Mesendoderm (in vitro differentiated cells): ENCODE results near the gene SCUBE1.

Source experiments
- DNase-seq: peaks from one replicate; pipeline ENCODE4 v3.0.0; 2013
- H2AK5ac ChIP-seq: 2 replicates; pipeline ENCODE4 v1.6.1; 2013; ENCODE audit warnings: low read length, inconsistent platforms
- H2BK120ac ChIP-seq: 2 replicates; pipeline ENCODE4 v1.6.1; 2013; ENCODE audit warnings: low read depth, mild to moderate bottlenecking, low read length, moderate library complexity, mixed read lengths
- H2BK15ac ChIP-seq: replicated peaks from 2 replicates; pipeline ENCODE4 v1.6.1; 2013; ENCODE audit warnings: low read depth, mild to moderate bottlenecking, moderate library complexity
- H2BK5ac ChIP-seq: 2 replicates; pipeline ENCODE4 v1.6.1; 2013; ENCODE audit warnings: low read length, inconsistent platforms
- H3K18ac ChIP-seq: 2 replicates; pipeline ENCODE4 v1.6.1; 2013; ENCODE audit warnings: mild to moderate bottlenecking, low read length, mixed read lengths
- H3K23ac ChIP-seq: one replicate; pipeline ENCODE4 v1.6.1; 2013; ENCODE audit warnings: low read length
- H3K27ac ChIP-seq: 2 replicates; pipeline ENCODE4 v1.5.1; 2013; ENCODE audit warnings: low read depth, mild to moderate bottlenecking, inconsistent platforms, low read length, moderate library complexity
- H3K27me3 ChIP-seq: 2 replicates; pipeline ENCODE4 v1.6.1; 2013; ENCODE audit warnings: low read length, control low read depth, mild to moderate bottlenecking, inconsistent platforms; ENCODE audit not compliant: insufficient read depth, poor library complexity
- H3K36me3 ChIP-seq: 2 replicates; pipeline ENCODE4 v1.6.1; 2013; ENCODE audit warnings: low read length, inconsistent platforms; ENCODE audit not compliant: control insufficient read depth, insufficient read depth
- H3K4ac ChIP-seq: one replicate; pipeline ENCODE4 v1.6.1; 2013; ENCODE audit warnings: low read depth, mild to moderate bottlenecking, low read length, moderate library complexity
- H3K4me1 ChIP-seq: 2 replicates; pipeline ENCODE4 v1.6.1; 2013; ENCODE audit warnings: low read depth, low read length, inconsistent platforms; ENCODE audit not compliant: control insufficient read depth
- H3K4me2 ChIP-seq: 2 replicates; pipeline ENCODE4 v1.6.1; 2013; ENCODE audit warnings: low read length
- H3K4me3 ChIP-seq: 2 replicates; pipeline ENCODE4 v1.5.1; 2013; ENCODE audit warnings: mild to moderate bottlenecking, low read length
- H3K56ac ChIP-seq: one replicate; pipeline ENCODE4 v1.6.1; 2013; ENCODE audit warnings: low read length
- H3K79me1 ChIP-seq: 2 replicates; pipeline ENCODE4 v1.6.1; 2013; ENCODE audit warnings: low read length, inconsistent platforms
- H3K79me2 ChIP-seq: 2 replicates; pipeline ENCODE4 v1.6.1; 2013; ENCODE audit warnings: mild to moderate bottlenecking, low read length; ENCODE audit not compliant: control insufficient read depth, insufficient read depth
- H3K9ac ChIP-seq: 2 replicates; pipeline ENCODE4 v1.6.1; 2013; ENCODE audit warnings: low read length, inconsistent platforms
- H4K5ac ChIP-seq: one replicate; pipeline ENCODE4 v1.6.1; 2013; ENCODE audit warnings: low read length
- H4K8ac ChIP-seq: one replicate; pipeline ENCODE4 v1.6.1; 2013; ENCODE audit warnings: low read depth, mild to moderate bottlenecking, control low read depth, low read length, moderate library complexity
- WGBS: extraction: QIAGEN DNeasy Blood & Tissue Kit; methylation state at CpG from one replicate; pipeline ENCODE4 v1.1.7; 2013; ENCODE audit warnings: low lambda C conversion rate, missing lambda C conversion rate; ENCODE audit not compliant: insufficient coverage; ENCODE audit errors: extremely low coverage; 5-methylcytosine and 5-hydroxymethylcytosine counted together

SCUBE1 gene

DNA sequence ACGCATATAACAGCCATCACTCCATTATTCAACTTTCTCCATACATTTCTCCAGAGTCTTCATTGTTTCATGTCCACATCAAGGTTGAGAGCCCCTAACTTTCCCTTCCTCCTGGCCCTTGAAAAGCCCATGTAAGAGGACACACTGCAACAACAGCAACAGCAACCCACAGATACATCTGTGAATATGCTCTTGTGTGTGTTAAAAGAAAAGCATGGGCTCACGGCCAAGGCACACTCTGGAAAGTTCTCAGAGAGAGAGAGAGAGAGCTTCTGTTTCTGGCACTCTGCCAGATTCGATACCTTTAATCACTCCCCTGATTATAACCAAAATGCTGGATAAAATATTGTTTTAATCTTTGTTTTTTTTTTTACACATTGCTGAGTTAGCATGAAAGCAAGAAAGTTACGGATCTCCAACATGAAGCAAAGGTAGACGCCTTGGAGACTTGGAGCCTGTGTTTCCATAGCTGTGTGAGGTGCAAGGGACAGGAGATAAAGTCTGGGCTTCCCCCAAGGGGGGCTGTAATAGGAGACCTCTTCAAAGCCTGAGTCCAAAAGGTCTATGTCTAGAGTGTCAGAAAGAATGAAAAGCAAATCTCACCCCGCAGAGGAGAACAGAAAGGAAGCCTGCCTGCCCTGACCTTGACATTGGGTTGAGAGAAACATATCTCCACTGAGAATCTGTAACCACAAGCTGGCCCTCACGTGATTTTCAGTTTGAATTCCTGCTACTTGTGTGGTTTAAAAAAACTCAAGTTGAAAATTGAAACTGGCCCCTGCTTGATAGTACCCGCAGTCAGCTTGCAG, 34.9 kb upstream of the SCUBE1 start:
- H3K23ac ChIP-seq, result no peak overlapping the region
- no peak overlapping the region for H3K9ac ChIP-seq
- no peak overlapping the region for H3K27ac ChIP-seq

DNA sequence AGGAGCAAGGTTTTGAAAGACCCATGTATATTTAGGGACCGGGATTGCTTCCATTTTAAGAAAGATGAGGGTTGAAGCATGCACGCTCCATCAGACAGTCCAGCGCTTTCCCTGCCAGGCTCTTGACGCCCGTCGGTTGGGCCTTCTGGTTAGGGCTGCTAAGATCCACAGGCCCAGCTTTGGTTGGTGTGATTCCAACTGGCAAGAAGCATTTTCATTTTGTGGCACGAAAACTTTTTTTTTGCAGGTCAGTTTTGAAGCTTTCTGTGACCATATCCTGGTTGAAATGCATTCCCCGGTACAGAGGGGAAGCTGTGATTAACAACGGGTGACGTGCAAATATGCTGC, 34.4 kb upstream of the SCUBE1 start:
- H4K8ac ChIP-seq, result no peak overlapping the region
- H3K56ac ChIP-seq, result no peak overlapping the region
- no peak overlapping the region for H3K27ac ChIP-seq
- H2BK120ac ChIP-seq, result no peak overlapping the region
- no peak overlapping the region for H2AK5ac ChIP-seq
- no peak overlapping the region for H3K4me3 ChIP-seq
- no peaks in the 10 kb centered on the region for H3K79me2 ChIP-seq
- no peaks in the 10 kb centered on the region for H3K79me1 ChIP-seq
- no peaks in the 10 kb centered on the region for H3K27me3 ChIP-seq
- no peaks in the 10 kb centered on the region for H3K36me3 ChIP-seq
- DNase-seq, result no peak
- H3K4me2 ChIP-seq, result no peak overlapping the region
- no peak overlapping the region for H2BK5ac ChIP-seq
- WGBS, result no CpG with 5 or more reads among the region's 10 CpGs
- peak overlapping the region; percentile 40 for H3K18ac ChIP-seq
- H3K4ac ChIP-seq, result no peak overlapping the region
- no peak overlapping the region for H2BK15ac ChIP-seq
- no peak overlapping the region for H3K9ac ChIP-seq
- no peak overlapping the region for H4K5ac ChIP-seq
- H3K4me1 ChIP-seq, result peaks cover 3% of the 10 kb centered on the region
- no peak overlapping the region for H3K23ac ChIP-seq

More for the DNA sequence above, 34.9 kb upstream of the SCUBE1 start:
- Histone ChIP-seq H4K8ac (no peak overlapping the region), H2BK15ac (no peak overlapping the region), H3K27me3 (no peaks in the 10 kb centered on the region), H3K4me1 (peaks cover 3% of the 10 kb centered on the region), H3K79me1 (no peaks in the 10 kb centered on the region), H2BK5ac (no peak overlapping the region), H3K56ac (no peak overlapping the region), H3K4me2 (no peak overlapping the region), H2AK5ac (no peak overlapping the region), H2BK120ac (no peak overlapping the region), H3K36me3 (no peaks in the 10 kb centered on the region), H4K5ac (no peak overlapping the region), H3K79me2 (no peaks in the 10 kb centered on the region), H3K4ac (no peak overlapping the region), H3K18ac (peak overlapping the region; percentile 42), H3K4me3 (no peak overlapping the region)
- DNase-seq, result peak; percentile 24
- no CpG with 5 or more reads among the region's 8 CpGs for WGBS

DNA sequence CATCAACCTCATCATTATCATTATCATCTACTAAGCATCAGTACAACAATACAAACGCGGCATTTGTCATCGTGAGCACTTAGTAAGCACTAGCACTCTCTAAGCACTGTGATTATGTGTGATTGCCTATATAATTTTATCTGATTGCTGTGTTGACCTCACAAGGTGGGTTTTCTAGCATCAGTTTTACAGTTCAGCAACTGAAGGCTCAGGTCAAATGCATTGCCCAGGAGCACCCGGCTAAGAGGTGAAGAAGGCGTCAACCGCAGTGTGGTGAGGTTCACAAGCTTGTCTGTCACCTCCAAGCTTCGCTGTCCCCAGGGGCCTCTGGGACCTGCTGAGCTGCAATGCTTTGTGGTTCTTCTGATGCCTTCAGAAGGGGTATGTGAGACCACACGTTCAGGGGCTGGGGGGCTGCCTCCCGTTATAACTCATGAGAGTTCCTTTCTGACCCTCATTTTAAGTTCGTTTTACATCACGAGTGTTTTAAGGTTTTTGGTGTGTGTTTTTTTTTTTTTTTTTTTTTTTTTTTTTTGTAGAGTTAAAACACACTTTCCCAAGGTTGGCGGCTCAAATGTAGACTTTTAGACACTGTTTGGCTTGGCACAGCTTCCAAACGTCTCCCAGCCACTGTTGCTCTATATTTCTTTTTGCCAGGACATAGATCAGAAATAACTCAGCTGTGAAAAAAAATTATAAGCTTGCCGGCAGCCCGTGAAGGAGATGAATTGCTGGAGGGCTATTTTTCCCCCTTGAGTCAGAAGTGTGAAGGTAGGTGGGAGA, 33.8 kb upstream of the SCUBE1 start:
- Histone ChIP-seq H3K4me1 (peaks cover 3% of the 10 kb centered on the region), H3K4me2 (no peak overlapping the region), H3K23ac (no peak overlapping the region), H2BK5ac (no peak overlapping the region), H3K79me1 (no peaks in the 10 kb centered on the region), H3K4me3 (no peak overlapping the region), H3K4ac (no peak overlapping the region), H3K56ac (no peak overlapping the region), H4K8ac (no peak overlapping the region), H3K9ac (no peak overlapping the region), H2BK120ac (no peak overlapping the region), H3K27me3 (no peaks in the 10 kb centered on the region), H3K27ac (no peak overlapping the region), H2BK15ac (no peak overlapping the region), H4K5ac (no peak overlapping the region), H2AK5ac (no peak overlapping the region), H3K79me2 (no peaks in the 10 kb centered on the region), H3K36me3 (no peaks in the 10 kb centered on the region), H3K18ac (peak overlapping the region; percentile 40)
- 100% methylated on average over 2 of the region's 15 CpGs for WGBS
- peak; percentile 65 for DNase-seq

DNA sequence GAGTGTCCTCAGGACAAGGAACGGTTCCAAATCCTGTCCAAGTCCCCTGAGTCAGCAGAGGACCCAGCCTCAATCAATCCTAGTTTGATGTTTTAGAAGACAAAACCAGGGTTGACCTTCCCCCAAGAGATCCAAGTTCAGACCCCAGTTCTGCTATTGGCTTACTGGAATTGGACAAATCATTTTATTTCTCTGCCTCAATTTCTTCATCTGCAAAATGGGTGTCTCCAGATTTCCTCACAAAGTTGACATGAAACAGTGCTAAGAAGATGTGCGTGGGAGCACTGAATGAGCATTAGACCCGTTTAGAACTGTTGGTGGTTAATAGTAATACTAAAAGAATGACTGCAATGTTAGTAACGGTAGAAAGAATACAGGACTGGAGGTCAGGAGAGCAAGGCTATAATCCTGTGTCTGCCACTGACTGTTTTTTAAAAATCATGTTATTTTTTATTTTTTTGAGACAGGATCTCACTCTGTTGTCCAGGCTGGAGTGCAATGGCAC, 32.8 kb upstream of the SCUBE1 start:
- H3K4me1 ChIP-seq, result peaks cover 3% of the 10 kb centered on the region
- H3K56ac ChIP-seq, result no peak overlapping the region
- no peak overlapping the region for H4K8ac ChIP-seq
- no peak overlapping the region for H3K18ac ChIP-seq
- H3K27me3 ChIP-seq, result no peaks in the 10 kb centered on the region
- H3K23ac ChIP-seq, result no peak overlapping the region
- no peaks in the 10 kb centered on the region for H3K79me1 ChIP-seq
- DNase-seq, result no peak
- no peak overlapping the region for H4K5ac ChIP-seq
- H3K9ac ChIP-seq, result no peak overlapping the region
- no peak overlapping the region for H2AK5ac ChIP-seq
- H3K27ac ChIP-seq, result no peak overlapping the region
- no peak overlapping the region for H3K4ac ChIP-seq
- H2BK15ac ChIP-seq, result no peak overlapping the region
- H2BK5ac ChIP-seq, result no peak overlapping the region
- no peaks in the 10 kb centered on the region for H3K36me3 ChIP-seq
- H3K79me2 ChIP-seq, result no peaks in the 10 kb centered on the region
- WGBS, result no CpG with 5 or more reads among the region's 4 CpGs
- no peak overlapping the region for H3K4me3 ChIP-seq
- H2BK120ac ChIP-seq, result no peak overlapping the region
- no peak overlapping the region for H3K4me2 ChIP-seq

DNA sequence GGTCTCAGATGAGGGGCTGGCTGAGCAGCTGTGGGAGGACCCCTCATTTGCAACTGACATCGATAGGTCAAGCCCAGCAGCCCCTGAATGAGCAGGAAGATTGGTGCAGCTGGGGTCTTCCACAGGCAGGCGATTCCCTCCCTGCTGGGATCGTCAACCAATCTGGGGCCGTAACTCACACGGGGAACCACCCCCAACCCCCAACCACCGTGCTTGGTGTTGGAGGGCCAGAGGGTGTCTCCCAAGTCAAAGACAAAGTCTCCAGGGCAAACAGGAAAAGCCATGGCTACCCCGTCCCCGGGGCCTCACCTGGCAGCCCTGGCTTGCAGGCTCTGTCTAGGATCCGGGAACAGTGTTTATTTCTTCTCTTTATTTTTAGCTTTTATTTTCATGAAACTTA, 26.9 kb upstream of the SCUBE1 start:
- no peak overlapping the region for H3K4me2 ChIP-seq
- no peaks in the 10 kb centered on the region for H3K27me3 ChIP-seq
- H3K18ac ChIP-seq, result no peak overlapping the region
- no peaks in the 10 kb centered on the region for H3K79me2 ChIP-seq
- no peak overlapping the region for H3K4me3 ChIP-seq
- H3K56ac ChIP-seq, result no peak overlapping the region
- H3K79me1 ChIP-seq, result no peaks in the 10 kb centered on the region
- no peak overlapping the region for H4K8ac ChIP-seq
- H3K27ac ChIP-seq, result no peak overlapping the region
- H3K9ac ChIP-seq, result no peak overlapping the region
- no peaks in the 10 kb centered on the region for H3K4me1 ChIP-seq
- no peak overlapping the region for H2BK5ac ChIP-seq
- no peak overlapping the region for H3K4ac ChIP-seq
- H2BK15ac ChIP-seq, result no peak overlapping the region
- no peak overlapping the region for H2AK5ac ChIP-seq
- DNase-seq, result peak; percentile 49
- H3K36me3 ChIP-seq, result no peaks in the 10 kb centered on the region
- no peak overlapping the region for H4K5ac ChIP-seq
- H3K23ac ChIP-seq, result no peak overlapping the region
- no peak overlapping the region for H2BK120ac ChIP-seq
- WGBS, result no CpG with 5 or more reads among the region's 9 CpGs
